ENCODE measurements around the gene LAMTOR2.
"Not testable (repeated sequence)": the region's sequence is repeated elsewhere in the genome, so short reads cannot be mapped to it uniquely, and the experiment has no call there.

Gene LAMTOR2

DNA sequence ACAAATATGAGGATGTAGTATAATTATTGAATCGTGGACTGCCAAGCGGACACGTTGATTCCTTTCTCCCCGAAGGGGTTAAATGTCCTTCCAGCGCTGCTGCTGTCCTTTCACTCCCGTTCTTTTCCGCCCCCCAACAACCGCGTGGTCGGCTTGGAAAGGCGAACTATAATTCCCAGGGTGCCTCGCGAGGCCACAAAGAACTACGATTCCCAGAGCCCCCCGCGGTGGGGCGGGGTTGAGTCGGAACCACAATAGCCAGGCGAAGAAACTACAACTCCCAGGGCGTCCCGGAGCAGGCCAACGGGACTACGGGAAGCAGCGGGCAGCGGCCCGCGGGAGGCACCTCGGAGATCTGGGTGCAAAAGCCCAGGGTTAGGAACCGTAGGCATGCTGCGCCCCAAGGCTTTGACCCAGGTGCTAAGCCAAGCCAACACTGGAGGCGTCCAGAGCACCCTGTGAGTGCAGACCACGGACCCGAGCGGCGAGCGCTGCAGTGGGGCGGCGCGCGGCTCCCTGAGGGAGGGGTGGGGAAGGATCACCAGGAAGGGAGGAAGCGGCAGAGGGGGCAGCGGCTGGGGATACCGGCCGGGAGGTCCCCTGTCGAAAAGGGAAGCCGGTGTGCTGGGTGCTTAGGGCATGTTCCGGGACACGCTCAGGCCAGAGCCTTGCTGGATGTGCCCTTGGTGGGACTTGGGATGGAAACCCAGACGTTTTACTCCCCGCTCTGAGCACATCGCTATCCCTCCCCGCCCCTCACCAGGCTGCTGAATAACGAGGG is at the start of gene LAMTOR2:
Gene LAMTOR2 (plus strand): TSS at position 283 of the 781 bp plus-strand sequence. CDS start 108 bp downstream, at position 391.
- peak; percentile 92 for FAIRE-seq

- FAIRE-seq, result no peak
These were observed 49.6 kb upstream of the LAMTOR2 start for GRCh38 chr1:156004843-156005584.

GRCh38 chr1:156006666-156007376 is 47.8 kb upstream of the LAMTOR2 start:
- FAIRE-seq, result no peak

- no peak for FAIRE-seq
These were observed 45.2 kb upstream of the LAMTOR2 start for GRCh38 chr1:156009404-156009803.

GRCh38 chr1:156012051-156012817 is 42.3 kb upstream of the LAMTOR2 start:
- FAIRE-seq, result no peak

- FAIRE-seq, result no peak
These were observed 39.8 kb upstream of the LAMTOR2 start for GRCh38 chr1:156014829-156015228.

DNA sequence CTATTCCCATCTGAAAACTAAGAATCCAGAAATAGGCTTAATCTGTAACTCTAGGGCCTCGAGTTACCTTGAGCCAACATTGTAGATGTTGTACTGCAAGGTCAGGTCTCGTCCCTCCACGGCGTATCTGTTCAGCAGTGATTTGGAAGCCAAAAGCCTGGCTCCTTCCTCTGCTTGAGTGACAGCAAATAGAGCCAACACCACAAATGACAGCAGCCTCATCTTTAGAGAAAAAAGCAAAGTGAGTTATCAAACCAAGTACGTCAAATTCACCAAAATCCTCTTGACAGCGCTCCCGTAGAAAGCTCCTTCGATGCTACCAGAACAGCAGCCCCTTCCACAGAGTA is 34.7 kb upstream of the LAMTOR2 start:
- FAIRE-seq, result no peak

- peak; percentile 4 for FAIRE-seq
These were observed 34.1 kb upstream of the LAMTOR2 start, which contains the start of gene SSR2 for GRCh38 chr1:156020293-156021092. Gene SSR2 (minus strand): TSS chr1:156020951. CDS start chr1:156020167, 784 bp downstream.

DNA sequence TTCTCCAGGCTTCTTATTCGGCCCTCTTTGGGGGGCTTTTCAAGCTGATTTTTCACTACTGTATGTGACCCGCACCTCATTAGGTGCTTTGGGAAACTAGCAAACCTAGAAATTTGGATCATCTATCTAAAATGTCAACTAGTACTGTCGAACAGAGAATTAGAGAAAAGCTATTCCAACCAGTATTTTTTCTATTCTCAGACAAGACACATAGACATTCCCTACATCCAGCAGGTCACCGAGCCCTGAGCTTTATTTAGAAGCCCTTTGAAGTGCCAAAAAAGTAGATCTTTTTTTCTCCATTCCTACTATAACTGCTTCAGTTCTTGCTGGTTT is 33.5 kb upstream of the LAMTOR2 start:
- no peak for FAIRE-seq

DNA sequence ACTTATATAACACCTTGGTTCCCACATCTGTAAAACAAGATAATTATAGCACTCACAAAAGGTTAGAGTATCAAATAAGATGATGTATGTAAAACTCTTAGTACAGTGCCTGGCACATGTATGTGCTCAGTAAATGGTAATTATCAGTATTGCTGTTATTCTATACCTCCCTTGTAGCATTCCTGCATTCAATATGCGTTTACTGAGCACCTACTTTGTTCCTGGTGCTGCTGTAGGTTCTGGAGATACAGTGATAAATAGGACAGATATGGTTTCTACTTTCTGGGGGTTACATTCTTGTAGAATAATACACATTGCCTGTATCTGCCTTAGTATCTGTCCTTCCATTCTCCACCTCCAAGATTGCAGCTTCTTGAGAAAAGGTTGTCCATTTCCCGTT is 32.6 kb upstream of the LAMTOR2 start:
- no peak for FAIRE-seq

DNA sequence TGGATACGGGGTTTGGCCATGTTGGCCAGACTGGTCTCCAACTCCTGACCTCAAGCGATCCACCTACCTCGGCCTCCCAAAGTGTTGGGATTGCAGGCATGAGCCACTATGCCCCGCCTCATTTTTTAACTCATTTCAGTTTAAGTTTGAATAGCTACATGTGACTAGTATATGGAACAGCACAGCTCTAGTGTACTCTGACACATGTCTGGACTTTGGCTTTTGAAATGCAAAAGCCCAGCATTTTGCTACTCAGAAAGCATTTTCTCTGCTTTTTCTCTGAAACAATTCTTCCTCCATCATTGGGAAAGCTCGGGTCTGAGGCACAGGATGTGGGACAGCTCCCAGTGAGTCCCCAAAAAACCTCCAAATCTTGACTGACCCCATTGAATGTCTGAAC is 29.8 kb upstream of the LAMTOR2 start:
- FAIRE-seq, result no peak

- FAIRE-seq, result no peak
These were observed 28.7 kb upstream of the LAMTOR2 start for GRCh38 chr1:156025876-156026275.

GRCh38 chr1:156026588-156026987 is 28.0 kb upstream of the LAMTOR2 start:
- FAIRE-seq, result no peak

GRCh38 chr1:156033011-156033410 is 21.6 kb upstream of the LAMTOR2 start:
- FAIRE-seq, result no peak

DNA sequence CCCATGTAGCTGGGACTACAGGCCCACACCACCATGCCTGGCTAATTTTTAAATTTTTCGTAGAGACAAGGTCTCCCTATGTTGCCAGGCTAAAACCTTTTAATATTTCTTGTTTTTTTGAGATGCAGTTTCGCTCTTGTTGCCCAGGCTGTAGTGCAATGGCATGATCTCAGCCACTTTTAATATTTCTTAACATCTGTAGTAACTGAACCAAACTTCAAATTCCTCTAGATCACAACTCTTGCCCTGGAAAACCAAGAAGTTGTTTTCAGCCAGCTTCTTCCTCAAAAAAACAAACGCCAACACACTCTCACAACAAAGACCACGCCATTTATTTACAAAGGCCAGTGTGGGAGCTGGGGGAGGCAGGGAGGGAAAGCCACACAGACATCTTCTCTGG is 19.6 kb upstream of the LAMTOR2 start:
- not testable (repeated sequence) for FAIRE-seq

DNA sequence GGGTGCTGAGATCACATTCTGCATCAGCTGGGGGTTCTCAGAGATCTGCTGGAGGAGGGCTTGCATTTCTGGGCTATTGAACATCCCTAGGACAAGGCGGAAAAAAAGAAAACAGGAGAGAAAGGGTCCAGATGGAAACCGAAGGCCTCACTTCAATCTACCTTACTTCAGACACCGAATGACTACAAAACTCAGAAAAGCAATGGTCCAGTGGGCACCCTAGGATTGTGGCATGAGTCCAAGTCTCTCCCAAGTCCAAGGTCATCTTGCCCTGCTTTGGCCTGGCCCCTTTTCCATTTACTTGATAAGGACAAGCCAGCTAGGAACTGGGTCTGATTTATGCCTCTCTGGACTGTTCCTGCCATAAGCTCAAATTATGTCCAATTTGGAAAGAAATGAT is 11.8 kb upstream of the LAMTOR2 start:
- no peak for FAIRE-seq

DNA sequence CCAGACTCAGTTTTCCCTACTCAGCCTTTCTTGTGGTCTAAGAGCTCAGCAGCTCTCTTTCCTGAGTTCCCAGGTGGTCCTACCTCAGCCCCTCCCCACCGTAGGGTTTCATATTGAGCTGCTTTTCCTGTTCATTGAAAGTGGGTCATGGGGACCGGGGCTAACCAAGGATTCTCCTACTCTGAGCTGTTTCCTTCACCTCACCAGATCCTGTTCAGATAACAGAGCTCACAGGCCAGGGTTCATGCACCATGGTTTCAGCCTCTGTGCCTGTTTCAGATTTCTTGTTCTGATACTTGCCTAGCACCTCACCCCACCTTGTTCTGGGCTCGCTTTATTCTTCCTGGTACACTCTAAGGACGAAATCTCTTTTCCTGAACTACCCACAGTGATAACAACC is 9.5 kb upstream of the LAMTOR2 start:
- FAIRE-seq, result no peak

- no peak for FAIRE-seq
These were observed 5.8 kb upstream of the LAMTOR2 start for GRCh38 chr1:156048663-156049258.

DNA sequence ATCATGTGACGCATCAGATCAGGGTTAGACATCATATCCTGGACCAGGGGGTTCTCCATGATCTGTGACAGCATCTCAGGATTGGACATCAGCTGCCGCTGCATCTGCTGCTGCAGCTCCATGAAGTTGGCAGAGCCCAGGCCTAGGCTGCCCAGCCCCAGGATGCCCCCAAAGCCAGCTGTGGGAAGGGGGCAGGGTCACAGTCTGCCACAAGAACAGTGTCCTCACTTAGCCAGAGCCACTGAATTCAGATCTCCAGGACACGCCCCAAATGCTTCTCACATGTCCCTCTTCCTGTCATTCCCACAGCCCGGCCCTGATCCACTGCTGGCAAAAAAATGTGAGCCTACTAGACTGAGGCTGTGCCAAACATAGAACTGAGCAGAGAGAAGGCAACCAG is 4.2 kb upstream of the LAMTOR2 start:
- FAIRE-seq, result no peak

DNA sequence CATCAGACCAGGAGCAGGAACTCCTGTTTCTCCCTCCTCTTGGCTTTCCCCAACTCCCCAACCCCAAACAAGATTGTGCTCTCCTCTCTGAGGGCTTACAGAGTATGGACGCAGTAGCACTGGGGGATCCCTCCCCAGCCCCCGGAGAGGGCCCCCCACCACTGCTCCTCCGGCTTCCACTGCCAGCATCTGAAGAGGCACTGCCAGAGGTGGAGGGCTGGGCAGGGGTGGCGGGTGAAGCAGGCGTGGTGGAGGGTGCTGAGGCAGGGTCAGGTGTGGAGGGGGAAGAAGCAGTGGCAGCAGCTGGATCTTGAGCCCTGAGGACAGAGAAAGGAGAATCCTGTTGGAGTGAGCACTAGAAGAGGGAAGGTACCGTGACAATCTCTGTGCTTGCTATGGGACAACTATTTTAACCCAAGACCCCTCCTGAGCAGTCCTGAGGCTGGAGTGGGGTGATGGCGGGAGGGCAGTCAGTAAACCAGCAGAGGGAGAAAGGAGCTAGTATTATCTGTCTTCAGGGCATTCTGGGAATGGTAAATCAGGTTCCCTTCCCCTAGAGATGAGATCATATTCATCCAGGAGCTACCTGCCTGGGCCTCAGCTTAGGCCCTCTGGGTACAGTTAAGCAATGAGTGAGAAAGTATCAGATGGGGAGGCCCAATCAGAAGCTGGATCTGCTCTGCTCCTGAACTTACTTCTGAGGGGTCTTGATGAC is 3.4 kb upstream of the LAMTOR2 start:
- FAIRE-seq, result no peak
